HG03432 (cell line): Measurements from ENCODE around the gene ADCK1.
"Not testable (repeated sequence)": the region's sequence is repeated elsewhere in the genome, so short reads cannot be mapped to it uniquely, and the experiment has no call there.

Source experiments
- ATAC-seq: cut with Tn5 transposase; IDR thresholded peaks from one replicate; pipeline ENCODE4 v1.9.1; 2021; ENCODE audit warnings: mild to moderate bottlenecking, moderate library complexity; ENCODE audit not compliant: unreplicated experiment

Gene ADCK1

GRCh38 chr14:77799863-77800730 is at the start of gene ADCK1:
Gene ADCK1, plus strand, starts transcription at chr14:77800109. Its CDS starts 18,870 bp downstream, at chr14:77818979.
- peak; percentile 93 for ATAC-seq

- ATAC-seq: no peak
Measured at GRCh38 chr14:77752266-77752665, 47.6 kb upstream of the ADCK1 start.

- no peak for ATAC-seq
Measured at GRCh38 chr14:77752799-77753516, 47.0 kb upstream of the ADCK1 start.

- ATAC-seq: peak; percentile 95
Measured at GRCh38 chr14:77760381-77761204, 39.3 kb upstream of the ADCK1 start, which contains the start of gene SNW1. Gene SNW1, minus strand, starts transcription at chr14:77761156. Its CDS starts 29 bp downstream, at chr14:77761127.

- ATAC-seq: peak; percentile 29
Measured at GRCh38 chr14:77761205-77761931, 38.5 kb upstream of the ADCK1 start.

- ATAC-seq: no peak
Measured at GRCh38 chr14:77763316-77763715, 36.6 kb upstream of the ADCK1 start.

- no peak for ATAC-seq
Measured at GRCh38 chr14:77763978-77764377, 35.9 kb upstream of the ADCK1 start.

- ATAC-seq: not testable (repeated sequence)
Measured at GRCh38 chr14:77768442-77769069, 31.4 kb upstream of the ADCK1 start.

GRCh38 chr14:77773966-77774365 is 25.9 kb upstream of the ADCK1 start:
- ATAC-seq: not testable (repeated sequence)

GRCh38 chr14:77782202-77782601 is 17.7 kb upstream of the ADCK1 start:
- ATAC-seq: no peak

- ATAC-seq: no peak
Measured at GRCh38 chr14:77786148-77786547, 13.8 kb upstream of the ADCK1 start.

- ATAC-seq: no peak
Measured at GRCh38 chr14:77790566-77791224, 9.2 kb upstream of the ADCK1 start.

GRCh38 chr14:77791225-77791600 is 8.7 kb upstream of the ADCK1 start:
- ATAC-seq: no peak

GRCh38 chr14:77793255-77793654 is 6.7 kb upstream of the ADCK1 start:
- not testable (repeated sequence) for ATAC-seq

GRCh38 chr14:77794357-77794756 is 5.6 kb upstream of the ADCK1 start:
- no peak for ATAC-seq

GRCh38 chr14:77799456-77799855 is 453 bp upstream of the ADCK1 start:
- ATAC-seq: not testable (repeated sequence)

GRCh38 chr14:77800814-77801213 is 905 bp downstream of the ADCK1 start:
- no peak for ATAC-seq

GRCh38 chr14:77804592-77804991 is 4.7 kb downstream of the ADCK1 start:
- no peak for ATAC-seq

- ATAC-seq: no peak
Measured at GRCh38 chr14:77805706-77806105, 5.8 kb downstream of the ADCK1 start.
